HEK293 (cell line): ENCODE measurements around the gene MTMR11.

Experiments used
- CTCF ChIA-PET: fragments of 350-600 bp; formaldehyde crosslinking; extraction: SDS; loops from one replicate; lab custom pipeline; 2021; ENCODE audit warnings: antibody characterized with exemption; lab: Yijun Ruan, JAX
- POLR2A ChIA-PET: fragments of 300-600 bp; formaldehyde crosslinking; extraction: SDS; loops from one replicate; lab custom pipeline; 2020; ENCODE audit warnings: antibody characterized with exemption, inconsistent platforms; lab: Yijun Ruan, JAX
- H3K27ac ChIP-seq: fragments of 200-500 bp; sonication (Bioruptor generic); 2 replicates; pipeline ENCODE4 v1.5.1; 2014; ENCODE audit warnings: low read depth, low read length, control low read depth, inconsistent platforms; ENCODE audit errors: extremely low read depth
- H3K36me3 ChIP-seq, 2 experiments: fragments of 200-500 bp in 1 of 2; sonication (Bioruptor generic) in 1 of 2; 1 replicate in 1 of 2; 2 replicates in 1 of 2; pipeline ENCODE4 v1.5.1; 2014 to 2017; ENCODE audit warnings: inconsistent platforms in 2 of 2, low read length in 2 of 2; ENCODE audit not compliant: control insufficient read depth in 2 of 2, insufficient read depth in 1 of 2
- H3K4me1 ChIP-seq: fragments of 200-500 bp; sonication (Bioruptor generic); 2 replicates; pipeline ENCODE4 v1.5.1; 2014; ENCODE audit warnings: mild to moderate bottlenecking, low read length, inconsistent platforms; ENCODE audit not compliant: control insufficient read depth, insufficient read depth
- H3K4me3 ChIP-seq: 2 replicates; pipeline ENCODE4 v1.5.1; 2011; ENCODE audit warnings: low read depth, mild to moderate bottlenecking, control low read depth, low read length, moderate library complexity
- H3K9me3 ChIP-seq: fragments of 200-500 bp; sonication (Bioruptor generic); 2 replicates; pipeline ENCODE4 v1.5.1; 2014; ENCODE audit warnings: low read depth, low read length, inconsistent platforms; ENCODE audit not compliant: control insufficient read depth, insufficient read depth
- ATF2 ChIP-seq: fragments of 450-650 bp; formaldehyde crosslinking; IDR thresholded peaks from 2 replicates; pipeline ENCODE4 v1.5.1; 2016; ENCODE audit warnings: missing biosample characterization, missing genetic modification characterization, low read depth
- HOXA7 ChIP-seq: sonication (generic); formaldehyde crosslinking; IDR thresholded peaks from 2 replicates; pipeline ENCODE4 v1.8.1; 2022; ENCODE audit warnings: missing genetic modification reagents, borderline replicate concordance
- HOXC10 ChIP-seq: sonication (generic); formaldehyde crosslinking; IDR thresholded peaks from 2 replicates; pipeline ENCODE4 v1.8.1; 2023; ENCODE audit warnings: mild to moderate bottlenecking, missing genetic modification reagents
- KLF16 ChIP-seq: fragments of 450-650 bp; formaldehyde crosslinking; IDR thresholded peaks from 2 replicates; pipeline ENCODE4 v1.5.1; 2017; ENCODE audit warnings: missing biosample characterization, missing genetic modification characterization
- MZF1 ChIP-seq: fragments of 450-650 bp; formaldehyde crosslinking; IDR thresholded peaks from 2 replicates; pipeline ENCODE4 v1.5.1; 2017; ENCODE audit warnings: missing biosample characterization, missing genetic modification characterization, borderline replicate concordance
- REST ChIP-seq: fragments of 450-650 bp; formaldehyde crosslinking; IDR thresholded peaks from 2 replicates; pipeline ENCODE4 v1.5.1; 2016; ENCODE audit warnings: missing biosample characterization, missing genetic modification characterization
- SP3 ChIP-seq: fragments of 450-650 bp; formaldehyde crosslinking; IDR thresholded peaks from 2 replicates; pipeline ENCODE4 v1.5.1; 2016; ENCODE audit warnings: missing biosample characterization, missing genetic modification characterization
- TCF7L2 ChIP-seq: IDR thresholded peaks from 2 replicates; pipeline ENCODE4 v1.6.1; 2011; ENCODE audit warnings: low read depth, mild to moderate bottlenecking, inconsistent platforms, low read length, moderate library complexity, borderline replicate concordance
- YY2 ChIP-seq: fragments of 450-650 bp; formaldehyde crosslinking; IDR thresholded peaks from 2 replicates; pipeline ENCODE4 v1.5.1; 2016; ENCODE audit warnings: missing biosample characterization, missing genetic modification characterization
- ZBTB11 ChIP-seq: fragments of 450-650 bp; formaldehyde crosslinking; conservative IDR thresholded peaks from 2 replicates; pipeline ENCODE4 v1.5.1; 2016; ENCODE audit warnings: low read depth, missing biosample characterization, missing genetic modification characterization
- ZNF175 ChIP-seq: fragments of 450-650 bp; formaldehyde crosslinking; IDR thresholded peaks from 2 replicates; pipeline ENCODE4 v1.5.1; 2016; ENCODE audit warnings: missing biosample characterization, missing genetic modification characterization
- ZNF214 ChIP-seq: fragments of 450-650 bp; formaldehyde crosslinking; IDR thresholded peaks from 2 replicates; pipeline ENCODE4 v1.5.1; 2017; ENCODE audit warnings: missing biosample characterization, mild to moderate bottlenecking, missing genetic modification characterization, borderline replicate concordance
- ZNF24 ChIP-seq: fragments of 450-650 bp; formaldehyde crosslinking; IDR thresholded peaks from 2 replicates; pipeline ENCODE4 v1.5.1; 2016; ENCODE audit warnings: missing biosample characterization, missing genetic modification characterization
- ZNF248 ChIP-seq: fragments of 450-650 bp; formaldehyde crosslinking; IDR thresholded peaks from 2 replicates; pipeline ENCODE4 v1.5.1; 2017; ENCODE audit warnings: missing biosample characterization, missing genetic modification characterization
- ZNF335 ChIP-seq: fragments of 450-650 bp; formaldehyde crosslinking; conservative IDR thresholded peaks from 2 replicates; pipeline ENCODE4 v1.5.1; 2016; ENCODE audit warnings: missing biosample characterization, missing genetic modification characterization
- ZNF404 ChIP-seq: fragments of 450-650 bp; formaldehyde crosslinking; IDR thresholded peaks from 2 replicates; pipeline ENCODE4 v1.5.1; 2017; ENCODE audit warnings: missing biosample characterization, missing genetic modification characterization
- ZNF48 ChIP-seq: fragments of 450-650 bp; formaldehyde crosslinking; IDR thresholded peaks from 2 replicates; pipeline ENCODE4 v1.5.1; 2016; ENCODE audit warnings: missing biosample characterization, missing genetic modification characterization
- ZNF555 ChIP-seq: fragments of 450-650 bp; formaldehyde crosslinking; conservative IDR thresholded peaks from 2 replicates; pipeline ENCODE4 v1.5.1; 2017; ENCODE audit warnings: missing biosample characterization, mild to moderate bottlenecking, missing genetic modification characterization, inconsistent platforms
- ZNF664 ChIP-seq: fragments of 450-650 bp; formaldehyde crosslinking; IDR thresholded peaks from 2 replicates; pipeline ENCODE4 v1.5.1; 2016; ENCODE audit warnings: missing biosample characterization, missing genetic modification characterization
- ZNF843 ChIP-seq: fragments of 450-650 bp; formaldehyde crosslinking; IDR thresholded peaks from 2 replicates; pipeline ENCODE4 v1.5.1; 2016; ENCODE audit warnings: missing biosample characterization, missing genetic modification characterization
- ZSCAN30 ChIP-seq: fragments of 450-650 bp; IDR thresholded peaks from 2 replicates; pipeline ENCODE4 v1.5.1; 2018; ENCODE audit warnings: missing biosample characterization, mild to moderate bottlenecking, missing genetic modification characterization, moderate library complexity
- TF ChIP-seq, protein P1 (sequence below): fragments of 450-650 bp; formaldehyde crosslinking; IDR thresholded peaks from 2 replicates; pipeline ENCODE4 v1.5.0; 2017; ENCODE audit warnings: missing biosample characterization, missing genetic modification characterization, borderline replicate concordance

The MTMR11 gene

GRCh38 chr1:149966405-149966804 lies 29.7 kb upstream of the MTMR11 start:
- POLR2A ChIA-PET: no interaction called here
- H3K27ac ChIP-seq: no peak overlapping the region
- no peaks in the 10 kb centered on the region for H3K4me1 ChIP-seq
- peaks cover 33 to 88% of the 10 kb centered on the region in 2 experiments for H3K36me3 ChIP-seq
- CTCF ChIA-PET: interaction anchor here (0.9 to 1.5 kb wide), 3 partner anchors 9 to 221 kb away, joined by 3 to 5 read pairs (median 4); no protein-coding TSS in a partner anchor
- H3K9me3 ChIP-seq: no peaks in the 10 kb centered on the region
- no peak overlapping the region for H3K4me3 ChIP-seq
- no peak for TF ChIP-seq ZNF24 (tag by site-specific recombination)
- no peak for TF ChIP-seq ZNF335 (tag by site-specific recombination)
- no peak for TF ChIP-seq KLF16 (tag by site-specific recombination)
- no peak for TF ChIP-seq ZNF248
- no peak for TF ChIP-seq ZBTB11
- TF ChIP-seq ZNF214 (tag by site-specific recombination): no peak
- no peak for TF ChIP-seq HOXC10
- no peak for TF ChIP-seq ZNF48 (tag by site-specific recombination)
- no peak for TF ChIP-seq TCF7L2
- no peak for TF ChIP-seq ZNF843
- TF ChIP-seq HOXA7 (CRISPR knock-in tag): no peak
- no peak for TF ChIP-seq REST (tag by site-specific recombination)
- no peak for TF ChIP-seq ZSCAN30
- TF ChIP-seq ZNF404 (tag by site-specific recombination): no peak
- no peak for TF ChIP-seq ZNF555

- H3K4me3 ChIP-seq: no peak overlapping the region
- H3K4me1 ChIP-seq: no peaks in the 10 kb centered on the region
- ChIA-PET CTCF (interaction anchor here (0.9 to 1.3 kb wide), 3 partner anchors 10 to 222 kb away, joined by 3 to 4 read pairs (median 4); no protein-coding TSS in a partner anchor), POLR2A (no interaction called here)
- no peak overlapping the region for H3K27ac ChIP-seq
- H3K36me3 ChIP-seq: peaks cover 36 to 88% of the 10 kb centered on the region in 2 experiments
- H3K9me3 ChIP-seq: no peaks in the 10 kb centered on the region
- no peak for TF ChIP-seq ATF2 (tag by site-specific recombination)
- TF ChIP-seq ZNF664 (tag by site-specific recombination): no peak
- TF ChIP-seq ZBTB11: no peak
- TF ChIP-seq ZNF175 (tag by site-specific recombination): no peak
- no peak for TF ChIP-seq SP3 (tag by site-specific recombination)
- TF ChIP-seq, protein P1, sequence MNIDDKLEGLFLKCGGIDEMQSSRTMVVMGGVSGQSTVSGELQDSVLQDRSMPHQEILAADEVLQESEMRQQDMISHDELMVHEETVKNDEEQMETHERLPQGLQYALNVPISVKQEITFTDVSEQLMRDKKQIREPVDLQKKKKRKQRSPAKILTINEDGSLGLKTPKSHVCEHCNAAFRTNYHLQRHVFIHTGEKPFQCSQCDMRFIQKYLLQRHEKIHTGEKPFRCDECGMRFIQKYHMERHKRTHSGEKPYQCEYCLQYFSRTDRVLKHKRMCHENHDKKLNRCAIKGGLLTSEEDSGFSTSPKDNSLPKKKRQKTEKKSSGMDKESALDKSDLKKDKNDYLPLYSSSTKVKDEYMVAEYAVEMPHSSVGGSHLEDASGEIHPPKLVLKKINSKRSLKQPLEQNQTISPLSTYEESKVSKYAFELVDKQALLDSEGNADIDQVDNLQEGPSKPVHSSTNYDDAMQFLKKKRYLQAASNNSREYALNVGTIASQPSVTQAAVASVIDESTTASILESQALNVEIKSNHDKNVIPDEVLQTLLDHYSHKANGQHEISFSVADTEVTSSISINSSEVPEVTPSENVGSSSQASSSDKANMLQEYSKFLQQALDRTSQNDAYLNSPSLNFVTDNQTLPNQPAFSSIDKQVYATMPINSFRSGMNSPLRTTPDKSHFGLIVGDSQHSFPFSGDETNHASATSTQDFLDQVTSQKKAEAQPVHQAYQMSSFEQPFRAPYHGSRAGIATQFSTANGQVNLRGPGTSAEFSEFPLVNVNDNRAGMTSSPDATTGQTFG (tag by site-specific recombination): no peak
- no peak for TF ChIP-seq MZF1 (tag by site-specific recombination)
- TF ChIP-seq YY2: no peak
Measured at GRCh38 chr1:149965440-149965839, 28.8 kb upstream of the MTMR11 start.
